Osteoblast (primary cell): Measurements from ENCODE around the gene IL16. TPM values are rescaled to one million over a fixed set of nuclear protein-coding genes. Genes with fewer than 3 reads are reported as not detected.

Experiments used
- DNase-seq: peaks from one replicate; pipeline ENCODE4 v3.0.0; 2011; ENCODE audit warnings: low spot score, mixed read lengths; ENCODE audit not compliant: insufficient read length; ENCODE audit errors: missing footprints
- H2AFZ ChIP-seq: 2 replicates; pipeline ENCODE4 v1.6.0; 2011; ENCODE audit warnings: mild to moderate bottlenecking, low read length
- H3K27ac ChIP-seq: 2 replicates; pipeline ENCODE4 v1.5.1; 2011; ENCODE audit warnings: mild to moderate bottlenecking, low read depth, low read length, moderate library complexity
- H3K27me3 ChIP-seq: 2 replicates; pipeline ENCODE4 v1.6.0; 2012; ENCODE audit warnings: mild to moderate bottlenecking, control low read depth, inconsistent platforms, low read length, moderate library complexity; ENCODE audit not compliant: insufficient read depth
- H3K36me3 ChIP-seq: 2 replicates; pipeline ENCODE4 v1.5.1; 2011; ENCODE audit warnings: mild to moderate bottlenecking, low read length, control low read depth, moderate library complexity; ENCODE audit not compliant: insufficient read depth
- H3K4me1 ChIP-seq: 2 replicates; pipeline ENCODE4 v1.5.1; 2011; ENCODE audit warnings: mild to moderate bottlenecking, low read length, control low read depth, moderate library complexity; ENCODE audit not compliant: insufficient read depth
- H3K4me2 ChIP-seq: 2 replicates; pipeline ENCODE4 v1.6.0; 2011; ENCODE audit warnings: mild to moderate bottlenecking, low read length; ENCODE audit not compliant: insufficient read depth
- H3K4me3 ChIP-seq: fragments of 200-600 bp; sonication (generic); 3 replicates; pipeline ENCODE4 v1.5.1; 2012; ENCODE audit warnings: mild to moderate bottlenecking, low read length, inconsistent platforms; ENCODE audit not compliant: insufficient read depth
- H3K79me2 ChIP-seq: 2 replicates; pipeline ENCODE4 v1.6.0; 2012; ENCODE audit warnings: mild to moderate bottlenecking, low read length, control low read depth, inconsistent platforms; ENCODE audit not compliant: insufficient read depth
- H3K9me3 ChIP-seq: 2 replicates; pipeline ENCODE4 v1.5.1; 2011; ENCODE audit warnings: low read depth, low read length, control low read depth
- H4K20me1 ChIP-seq: 2 replicates; pipeline ENCODE4 v1.6.0; 2012; ENCODE audit warnings: mild to moderate bottlenecking, low read length, control low read depth; ENCODE audit not compliant: insufficient read depth
- CTCF ChIP-seq: IDR thresholded peaks from 2 replicates; pipeline ENCODE4 v1.5.1; 2011; ENCODE audit warnings: mild to moderate bottlenecking, low read depth, low read length, moderate library complexity; ENCODE audit errors: extremely low read depth
- total RNA-seq: library from RNA; depleted of rRNA; stranded (reverse); fragments of >200 nt; gene quantifications from 2 replicates; pipeline ENCODE4 v1.2.3, GENCODE V29; 2012

The IL16 gene
- total RNA-seq, 1 donor, result 6.5 TPM

- H3K36me3 ChIP-seq, result no peaks in the 10 kb centered on the region
- H3K4me1 ChIP-seq, result peaks cover 13% of the 10 kb centered on the region
- no peak overlapping the region for H3K4me2 ChIP-seq
- no peaks in the 10 kb centered on the region for H4K20me1 ChIP-seq
- H3K9me3 ChIP-seq, result no peaks in the 10 kb centered on the region
- no peak overlapping the region for H3K4me3 ChIP-seq
- H3K27me3 ChIP-seq, result no peaks in the 10 kb centered on the region
- no peak overlapping the region for H3K27ac ChIP-seq
- no peak overlapping the region for H2AFZ ChIP-seq
- H3K79me2 ChIP-seq, result no peaks in the 10 kb centered on the region
- no peak for TF ChIP-seq CTCF
- no peak for DNase-seq
Measured at GRCh38 chr15:81302701-81303109, 106.0 kb downstream of the IL16 start.

- H3K4me2 ChIP-seq, result peak overlapping the region; percentile 15
Measured at GRCh38 chr15:81303244-81304225, 106.9 kb downstream of the IL16 start.

GRCh38 chr15:81304226-81304625, 107.5 kb downstream of the IL16 start:
- Histone ChIP-seq H3K36me3 (no peaks in the 10 kb centered on the region), H3K27ac (peak overlapping the region; percentile 70), H3K4me3 (no peak overlapping the region), H3K9me3 (no peaks in the 10 kb centered on the region), H4K20me1 (no peaks in the 10 kb centered on the region), H3K27me3 (no peaks in the 10 kb centered on the region), H3K4me1 (peaks cover 26% of the 10 kb centered on the region), H3K79me2 (no peaks in the 10 kb centered on the region), H2AFZ (peak overlapping the region; percentile 42), H3K4me2 (peak overlapping the region; percentile 15)
- no peak for TF ChIP-seq CTCF
- peak; percentile 65 for DNase-seq

More at GRCh38 chr15:81303244-81304225, 106.9 kb downstream of the IL16 start:
- no peaks in the 10 kb centered on the region for H4K20me1 ChIP-seq
- no peaks in the 10 kb centered on the region for H3K36me3 ChIP-seq
- peak overlapping the region; percentile 42 for H2AFZ ChIP-seq
- H3K4me3 ChIP-seq, result no peak overlapping the region
- peak overlapping the region; percentile 70 for H3K27ac ChIP-seq
- TF ChIP-seq CTCF, result no peak
- H3K79me2 ChIP-seq, result no peaks in the 10 kb centered on the region
- no peaks in the 10 kb centered on the region for H3K27me3 ChIP-seq
- H3K4me1 ChIP-seq, result peaks cover 19% of the 10 kb centered on the region
- H3K9me3 ChIP-seq, result no peaks in the 10 kb centered on the region
- no peak for DNase-seq

GRCh38 chr15:81308260-81308659, 111.6 kb downstream of the IL16 start:
- Histone ChIP-seq H3K79me2 (no peaks in the 10 kb centered on the region), H3K36me3 (peaks cover 13% of the 10 kb centered on the region), H3K9me3 (no peaks in the 10 kb centered on the region), H3K4me3 (no peak overlapping the region), H4K20me1 (no peaks in the 10 kb centered on the region), H3K4me2 (peak overlapping the region; percentile 11), H3K27ac (no peak overlapping the region), H2AFZ (no peak overlapping the region), H3K27me3 (no peaks in the 10 kb centered on the region), H3K4me1 (peaks cover 52% of the 10 kb centered on the region)
- TF ChIP-seq CTCF, result no peak
- DNase-seq, result peak; percentile 84
